NCI-H510A (cell line): ENCODE results near the gene MRC2.
"Not testable (repeated sequence)": the region's sequence is repeated elsewhere in the genome, so short reads cannot be mapped to it uniquely, and the experiment has no call there.

Source experiments
- DNase-seq: peaks from one replicate; lab custom pipeline; 2025; lab: John Stamatoyannopoulos, UW

Gene MRC2

DNA sequence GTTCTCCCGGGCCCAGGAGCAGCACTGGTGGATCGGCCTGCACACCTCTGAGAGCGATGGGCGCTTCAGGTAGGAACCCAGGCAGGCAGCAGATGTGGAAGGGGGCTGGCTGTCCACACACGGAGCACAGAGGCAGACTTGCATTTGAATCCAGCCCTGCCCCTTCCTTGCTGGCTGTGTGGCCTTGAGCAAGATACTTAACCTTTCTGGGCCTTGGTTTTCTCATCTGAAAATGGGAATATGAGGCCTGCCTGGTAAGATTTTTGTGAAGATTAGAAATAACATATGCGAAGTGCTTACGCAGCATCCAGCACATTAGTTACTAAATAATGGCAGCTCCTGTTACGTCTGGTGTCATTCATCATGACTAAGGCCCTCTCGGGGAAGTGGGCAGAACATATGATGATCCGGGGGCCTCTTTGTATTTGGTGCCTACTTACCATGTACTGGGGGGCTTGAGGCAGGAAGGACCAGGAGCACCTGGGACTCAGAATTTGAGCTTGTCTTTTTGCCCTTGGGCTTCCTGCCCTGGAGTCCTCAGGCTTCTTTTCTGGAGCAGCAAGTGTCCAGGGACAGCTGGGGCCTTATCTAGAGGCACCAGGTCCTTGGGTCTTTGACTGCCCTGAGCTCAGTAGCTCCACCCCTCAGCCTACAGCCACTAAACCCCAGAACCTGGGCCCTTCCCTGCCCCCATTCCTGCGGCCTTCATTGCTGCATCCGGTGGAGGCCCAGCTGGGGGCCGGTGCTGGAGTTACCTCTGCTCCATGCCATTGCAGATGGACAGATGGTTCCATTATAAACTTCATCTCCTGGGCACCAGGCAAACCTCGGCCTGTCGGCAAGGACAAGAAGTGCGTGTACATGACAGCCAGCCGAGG, 53.8 kb downstream of the MRC2 start:
- DNase-seq: no peak

DNA sequence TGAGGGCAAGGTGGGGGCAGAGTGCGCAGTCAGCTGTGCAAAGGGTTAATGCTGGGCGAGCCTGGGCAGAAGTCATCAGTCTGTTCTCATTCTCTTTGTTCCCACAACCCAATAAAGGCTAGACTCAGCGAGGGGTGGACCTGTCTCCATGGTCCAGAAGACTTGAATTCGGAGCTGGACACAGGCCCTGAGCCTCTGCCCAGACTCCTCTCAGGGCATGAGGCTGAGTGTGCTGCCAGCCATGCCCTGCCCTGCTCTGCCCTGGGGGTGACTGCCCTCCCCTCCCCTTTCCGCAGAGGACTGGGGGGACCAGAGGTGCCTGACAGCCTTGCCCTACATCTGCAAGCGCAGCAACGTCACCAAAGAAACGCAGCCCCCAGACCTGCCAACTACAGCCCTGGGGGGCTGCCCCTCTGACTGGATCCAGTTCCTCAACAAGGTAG, 54.5 kb downstream of the MRC2 start:
- no peak for DNase-seq

DNA sequence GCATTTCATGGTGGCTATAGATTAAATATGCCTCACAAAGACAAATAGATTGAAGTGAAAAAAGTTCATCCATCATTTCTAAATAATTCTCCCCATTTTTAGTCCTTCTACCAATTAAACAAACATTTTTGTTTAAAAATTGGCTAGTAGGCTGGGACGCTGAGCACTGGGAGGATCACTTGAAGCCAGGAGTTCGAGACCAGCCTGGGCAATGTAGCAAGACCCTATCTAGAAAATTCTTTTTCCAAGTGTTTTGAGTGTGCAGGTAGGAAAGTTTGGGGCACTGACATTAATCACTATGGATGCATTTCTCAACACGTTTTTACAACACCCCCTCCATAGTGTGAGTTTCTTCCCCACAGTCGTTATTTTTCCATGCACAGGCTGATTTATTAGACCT, 56.7 kb downstream of the MRC2 start:
- DNase-seq: no peak

DNA sequence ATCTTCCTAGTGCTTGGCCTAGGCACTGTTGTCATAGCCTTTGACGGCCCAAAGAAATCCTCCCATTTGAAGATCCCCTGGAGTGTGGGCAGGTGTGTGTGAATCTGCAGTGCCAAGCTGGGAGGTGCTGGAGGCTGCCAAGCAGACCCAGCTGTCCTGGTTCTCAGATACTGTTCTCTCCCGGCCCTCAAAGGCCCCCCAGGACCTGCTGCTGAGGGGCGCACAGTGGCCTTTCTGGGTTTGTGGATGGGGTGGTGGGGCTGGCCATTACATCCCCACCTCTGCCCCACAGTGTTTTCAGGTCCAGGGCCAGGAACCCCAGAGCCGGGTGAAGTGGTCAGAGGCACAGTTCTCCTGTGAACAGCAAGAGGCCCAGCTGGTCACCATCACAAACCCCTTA, 60.5 kb downstream of the MRC2 start:
- DNase-seq: no peak

DNA sequence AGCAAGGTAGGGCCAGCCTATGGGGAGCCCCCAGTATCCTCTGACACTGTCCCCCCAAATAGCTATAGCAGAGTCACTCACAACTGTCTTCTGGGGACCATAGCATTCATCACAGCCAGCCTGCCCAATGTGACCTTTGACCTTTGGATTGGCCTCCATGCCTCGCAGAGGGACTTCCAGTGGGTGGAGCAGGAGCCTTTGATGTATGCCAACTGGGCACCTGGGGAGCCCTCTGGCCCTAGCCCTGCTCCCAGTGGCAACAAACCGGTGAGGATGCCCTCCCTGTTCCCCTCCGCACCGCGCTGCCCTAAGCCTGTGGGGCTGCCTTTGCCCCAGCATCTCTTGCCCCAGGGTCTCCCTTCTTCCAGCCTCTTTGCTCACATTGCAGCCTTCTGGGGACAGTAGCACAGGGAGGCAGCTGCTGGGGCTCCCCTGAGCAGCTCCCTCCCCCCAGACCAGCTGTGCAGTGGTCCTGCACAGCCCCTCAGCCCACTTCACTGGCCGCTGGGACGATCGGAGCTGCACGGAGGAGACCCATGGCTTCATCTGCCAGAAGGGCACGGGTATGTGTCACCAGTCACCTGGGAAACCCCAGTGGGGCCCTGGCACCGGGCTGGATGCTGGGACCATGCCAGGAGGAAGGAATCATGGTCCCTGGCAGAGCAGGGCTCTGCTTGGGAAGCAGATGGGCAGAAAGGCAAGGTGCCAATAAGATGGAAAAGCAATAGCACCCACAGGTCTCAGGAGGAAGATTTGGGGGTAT, 61.1 kb downstream of the MRC2 start:
- DNase-seq: no peak

DNA sequence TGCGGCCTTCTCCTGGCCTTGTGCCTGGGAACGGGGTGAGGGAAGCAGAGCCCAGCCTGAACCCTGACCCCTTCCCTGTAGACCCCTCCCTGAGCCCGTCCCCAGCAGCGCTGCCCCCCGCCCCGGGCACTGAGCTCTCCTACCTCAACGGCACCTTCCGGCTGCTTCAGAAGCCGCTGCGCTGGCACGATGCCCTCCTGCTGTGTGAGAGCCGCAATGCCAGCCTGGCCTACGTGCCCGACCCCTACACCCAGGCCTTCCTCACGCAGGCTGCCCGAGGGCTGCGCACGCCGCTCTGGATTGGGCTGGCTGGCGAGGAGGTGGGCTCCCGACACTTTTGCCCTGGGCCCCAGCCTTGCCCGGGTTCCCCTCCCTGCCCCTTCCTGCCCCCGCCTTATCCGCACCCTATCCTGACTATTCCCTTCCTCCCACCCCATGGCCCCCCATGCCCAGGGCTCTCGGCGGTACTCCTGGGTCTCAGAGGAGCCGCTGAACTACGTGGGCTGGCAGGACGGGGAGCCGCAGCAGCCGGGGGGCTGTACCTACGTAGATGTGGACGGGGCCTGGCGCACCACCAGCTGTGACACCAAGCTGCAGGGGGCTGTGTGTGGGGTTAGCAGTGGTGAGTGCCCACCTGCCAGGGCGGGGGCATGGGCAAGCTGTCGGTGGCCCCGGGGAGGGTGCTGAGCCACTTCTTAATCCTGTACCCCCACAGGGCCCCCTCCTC, 62.1 kb downstream of the MRC2 start:
- DNase-seq: no peak

DNA sequence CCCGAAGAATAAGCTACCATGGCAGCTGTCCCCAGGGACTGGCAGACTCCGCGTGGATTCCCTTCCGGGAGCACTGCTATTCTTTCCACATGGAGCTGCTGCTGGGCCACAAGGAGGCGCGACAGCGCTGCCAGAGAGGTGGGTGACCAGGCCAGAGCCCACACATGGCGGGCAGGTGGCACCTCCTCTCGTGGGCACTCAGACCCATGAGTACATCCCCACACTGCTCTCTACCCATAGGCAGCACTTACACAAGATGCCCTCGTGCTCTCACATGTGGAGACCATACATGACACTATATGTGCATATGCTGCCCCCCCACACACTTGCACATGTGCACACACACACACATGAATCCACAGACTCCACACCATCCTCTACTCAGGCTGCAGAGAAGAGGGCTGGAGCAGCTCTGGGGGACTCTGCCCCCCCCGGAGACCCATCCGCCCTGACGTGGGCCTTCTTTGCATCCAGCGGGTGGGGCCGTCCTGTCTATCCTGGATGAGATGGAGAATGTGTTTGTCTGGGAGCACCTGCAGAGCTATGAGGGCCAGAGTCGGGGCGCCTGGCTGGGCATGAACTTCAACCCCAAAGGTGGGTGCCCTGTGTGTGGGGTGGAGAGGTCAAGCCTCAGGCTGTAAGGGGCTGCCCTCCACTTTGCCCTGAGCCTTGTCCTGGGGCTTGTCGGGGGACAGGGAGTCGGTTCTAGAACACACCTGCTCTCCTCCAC, 62.9 kb downstream of the MRC2 start:
- DNase-seq: no peak

DNA sequence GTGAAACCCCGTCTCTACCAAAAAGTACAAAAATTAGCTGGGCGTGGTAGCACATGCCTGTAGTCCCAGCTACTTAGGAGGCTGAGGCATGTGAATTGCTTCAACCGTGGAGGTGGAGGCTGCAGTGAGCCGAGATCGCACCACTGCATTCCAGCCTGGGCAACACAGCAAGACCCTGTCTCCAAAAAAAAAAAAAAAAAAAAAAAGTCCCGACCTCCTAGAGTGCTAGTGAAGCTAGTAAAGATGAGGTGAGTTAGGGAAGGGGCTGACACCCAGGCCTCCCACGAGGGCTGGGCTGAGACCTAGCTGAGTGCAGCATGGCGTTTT, 64.1 kb downstream of the MRC2 start:
- DNase-seq: not testable (repeated sequence)

DNA sequence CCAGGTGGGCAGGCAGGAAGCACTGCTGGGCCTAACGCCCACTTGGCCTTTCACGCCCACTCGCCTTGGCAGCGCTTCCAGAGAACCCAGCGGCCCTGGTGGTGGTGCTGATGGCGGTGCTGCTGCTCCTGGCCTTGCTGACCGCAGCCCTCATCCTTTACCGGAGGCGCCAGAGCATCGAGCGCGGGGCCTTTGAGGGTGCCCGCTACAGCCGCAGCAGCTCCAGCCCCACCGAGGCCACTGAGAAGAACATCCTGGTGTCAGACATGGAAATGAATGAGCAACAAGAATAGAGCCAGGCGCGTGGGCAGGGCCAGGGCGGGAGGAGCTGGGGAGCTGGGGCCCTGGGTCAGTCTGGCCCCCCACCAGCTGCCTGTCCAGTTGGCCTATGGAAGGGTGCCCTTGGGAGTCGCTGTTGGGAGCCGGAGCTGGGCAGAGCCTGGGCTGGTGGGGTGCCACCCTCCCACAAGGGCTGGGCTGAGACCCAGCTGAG, 64.7 kb downstream of the MRC2 start:
- DNase-seq: no peak

DNA sequence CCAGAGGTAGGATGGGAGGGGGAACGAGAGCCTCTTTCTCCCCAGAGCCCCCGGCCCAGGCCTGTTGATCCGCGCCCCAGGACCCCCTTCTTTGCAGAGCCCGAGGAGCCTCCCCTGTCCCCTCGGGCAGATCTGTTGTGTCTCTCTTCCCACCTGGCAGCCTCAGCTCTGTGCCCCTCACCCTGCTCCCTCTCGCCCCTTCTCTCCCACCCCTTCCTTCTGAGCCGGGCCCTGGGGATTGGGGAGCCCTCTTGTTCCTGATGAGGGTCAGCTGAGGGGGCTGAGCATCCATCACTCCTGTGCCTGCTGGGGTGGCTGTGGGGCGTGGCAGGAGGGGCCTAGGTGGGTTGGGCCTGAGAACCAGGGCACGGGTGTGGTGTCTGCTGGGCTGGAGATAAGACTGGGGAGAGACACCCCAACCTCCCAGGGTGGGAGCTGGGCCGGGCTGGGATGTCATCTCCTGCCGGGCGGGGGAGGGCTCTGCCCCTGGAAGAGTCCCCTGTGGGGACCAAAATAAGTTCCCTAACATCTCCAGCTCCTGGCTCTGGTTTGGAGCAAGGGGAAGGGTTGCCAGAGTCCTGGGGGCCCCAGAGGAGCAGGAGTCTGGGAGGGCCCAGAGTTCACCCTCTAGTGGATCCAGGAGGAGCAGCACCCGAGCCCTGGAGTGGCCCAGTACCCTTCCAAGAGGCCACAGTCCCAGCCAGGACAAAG, 65.4 kb downstream of the MRC2 start:
- no peak for DNase-seq

DNA sequence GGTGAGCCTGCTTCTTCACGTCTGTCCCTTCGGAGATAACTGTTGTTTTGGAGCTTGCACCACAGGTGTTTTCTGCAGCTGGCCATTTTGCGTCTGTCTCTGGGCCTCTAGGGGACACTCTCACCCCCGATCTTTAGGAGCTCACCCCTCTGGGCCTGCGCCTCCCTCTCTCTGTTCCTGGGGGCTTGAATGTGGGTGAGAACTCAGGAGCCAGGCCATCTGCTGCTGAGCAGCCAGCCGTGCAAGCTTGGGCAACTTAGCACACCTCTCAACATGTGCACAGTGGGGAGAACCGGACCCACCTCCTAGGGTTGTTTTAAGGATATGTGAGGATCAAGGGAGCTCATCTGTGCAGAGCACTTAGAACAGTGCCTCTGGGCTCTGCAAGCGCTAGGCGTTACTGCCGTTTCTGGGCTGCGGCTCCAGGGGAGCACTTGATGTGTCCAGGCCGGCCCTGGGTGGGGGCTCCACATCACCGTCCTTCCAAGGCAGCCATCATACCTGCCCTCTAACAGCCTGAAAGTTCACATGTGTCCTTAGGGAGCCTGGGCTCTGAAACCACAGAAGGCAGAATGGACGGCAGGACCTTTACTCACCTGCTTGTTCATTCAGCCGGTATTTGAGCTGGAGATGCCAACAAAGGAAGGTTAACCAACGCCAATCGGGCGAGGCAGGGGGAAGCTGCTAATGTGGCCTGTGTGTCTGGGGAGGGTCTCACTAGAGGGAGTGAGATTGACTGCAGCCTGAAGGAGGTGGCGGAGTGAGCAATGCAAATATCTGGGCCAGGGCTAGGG, 66.3 kb downstream of the MRC2 start:
- no peak for DNase-seq

DNA sequence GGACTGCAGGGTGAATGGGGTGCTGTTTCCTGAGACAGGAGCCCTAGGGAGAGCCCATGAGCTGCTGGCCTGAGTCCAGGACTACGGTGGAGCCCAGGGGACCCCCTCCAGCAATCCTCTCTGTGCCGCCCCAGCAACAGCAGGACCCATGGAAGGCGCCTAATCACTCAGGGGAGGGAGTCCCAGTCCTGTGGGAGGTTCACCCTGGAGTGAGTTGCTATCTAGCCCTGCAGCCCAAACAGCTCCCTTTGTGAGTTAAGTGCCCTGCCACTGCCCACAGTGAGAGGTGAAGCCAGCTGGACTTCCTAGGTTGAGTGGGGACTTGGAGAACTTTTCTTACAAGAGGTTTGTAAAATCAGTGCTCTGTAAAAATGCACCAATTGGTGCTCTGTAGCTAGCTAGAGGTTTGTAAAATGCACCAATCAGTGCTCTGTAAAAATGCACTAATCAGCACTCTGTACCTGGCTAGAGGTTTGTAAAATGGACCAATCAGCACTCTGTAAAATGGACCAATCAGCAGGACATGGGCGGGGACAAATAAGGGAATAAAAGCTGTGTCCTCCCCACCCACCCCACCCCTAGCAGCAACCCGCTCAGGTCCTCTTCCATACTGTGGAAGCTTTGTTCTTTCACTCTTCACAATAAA, 67.7 kb downstream of the MRC2 start:
- DNase-seq: not testable (repeated sequence)

DNA sequence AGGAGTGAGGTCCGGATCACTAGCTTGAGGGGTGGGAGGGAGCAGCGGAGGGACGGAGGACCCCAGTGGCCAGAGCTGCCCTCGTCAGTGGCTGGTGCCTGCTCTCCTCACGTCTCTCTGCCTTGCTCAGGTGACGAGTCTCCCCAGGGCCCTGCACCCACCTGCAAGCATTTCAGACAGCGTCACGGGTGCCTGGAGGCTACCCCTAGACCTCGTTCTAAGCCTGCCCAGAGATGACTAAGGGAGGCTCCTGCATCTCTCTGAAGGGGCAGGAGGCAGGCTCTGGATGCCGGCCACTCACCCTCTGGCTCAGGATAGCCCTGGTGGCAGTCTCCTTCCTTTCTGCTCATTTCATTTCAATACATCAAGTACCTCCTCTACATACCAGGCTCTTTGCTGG, 68.8 kb downstream of the MRC2 start:
- no peak for DNase-seq

DNA sequence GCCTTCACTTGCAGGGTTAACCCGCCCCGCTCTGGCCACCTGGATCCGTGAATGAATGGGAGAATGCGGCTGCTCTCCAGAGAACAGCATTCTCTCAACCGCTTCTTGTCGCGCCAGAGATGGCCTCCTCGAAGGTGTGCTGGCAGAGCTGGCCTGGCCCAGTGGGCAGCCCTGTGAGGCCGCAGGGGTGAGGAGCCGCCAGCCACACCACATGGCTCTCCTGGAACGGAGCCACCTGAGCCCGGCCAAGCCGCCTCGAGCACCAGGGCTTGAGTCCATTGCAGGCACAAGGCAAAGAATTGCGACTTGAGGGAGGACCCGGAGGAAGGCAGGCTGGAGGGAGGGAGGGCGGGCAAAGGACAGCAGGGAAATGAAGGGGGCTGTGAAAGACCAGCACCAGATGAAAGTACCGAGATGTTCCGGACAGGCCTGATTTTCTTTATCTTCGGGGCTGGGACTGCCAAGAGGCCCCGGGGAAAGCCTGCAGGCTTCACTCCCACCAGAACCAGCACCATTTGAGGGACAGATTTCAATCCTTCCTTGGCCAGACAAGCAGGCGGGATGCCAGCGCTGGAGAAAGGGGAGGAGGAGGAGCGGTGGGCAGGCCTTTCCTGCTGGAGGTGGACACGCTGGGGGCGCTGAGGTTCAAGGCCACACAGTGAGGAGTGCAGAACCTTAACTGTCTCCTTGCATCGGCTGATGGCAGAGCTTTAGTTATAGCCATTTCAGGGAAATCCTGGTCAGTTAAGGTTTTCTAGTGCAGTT, 69.4 kb downstream of the MRC2 start:
- DNase-seq: no peak

DNA sequence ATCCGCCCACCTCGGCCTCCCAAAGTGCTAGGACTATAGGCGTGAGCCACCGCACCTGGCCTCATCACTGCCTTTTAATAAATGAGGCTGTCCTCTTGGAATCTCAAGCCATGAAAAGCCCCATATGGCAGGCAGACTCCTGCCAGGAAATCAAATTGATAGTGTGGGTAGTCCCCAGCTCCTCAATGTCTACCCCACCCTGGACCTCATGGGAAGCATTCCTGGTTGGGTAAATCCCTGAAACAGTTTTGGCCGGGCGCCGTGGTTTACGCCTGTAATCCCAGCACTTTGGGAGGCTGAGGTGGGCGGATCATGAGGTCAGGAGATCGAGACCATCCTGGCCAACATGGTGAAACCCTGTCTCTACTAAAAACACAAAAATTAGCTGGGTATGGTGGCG, 71.0 kb downstream of the MRC2 start:
- not testable (repeated sequence) for DNase-seq

DNA sequence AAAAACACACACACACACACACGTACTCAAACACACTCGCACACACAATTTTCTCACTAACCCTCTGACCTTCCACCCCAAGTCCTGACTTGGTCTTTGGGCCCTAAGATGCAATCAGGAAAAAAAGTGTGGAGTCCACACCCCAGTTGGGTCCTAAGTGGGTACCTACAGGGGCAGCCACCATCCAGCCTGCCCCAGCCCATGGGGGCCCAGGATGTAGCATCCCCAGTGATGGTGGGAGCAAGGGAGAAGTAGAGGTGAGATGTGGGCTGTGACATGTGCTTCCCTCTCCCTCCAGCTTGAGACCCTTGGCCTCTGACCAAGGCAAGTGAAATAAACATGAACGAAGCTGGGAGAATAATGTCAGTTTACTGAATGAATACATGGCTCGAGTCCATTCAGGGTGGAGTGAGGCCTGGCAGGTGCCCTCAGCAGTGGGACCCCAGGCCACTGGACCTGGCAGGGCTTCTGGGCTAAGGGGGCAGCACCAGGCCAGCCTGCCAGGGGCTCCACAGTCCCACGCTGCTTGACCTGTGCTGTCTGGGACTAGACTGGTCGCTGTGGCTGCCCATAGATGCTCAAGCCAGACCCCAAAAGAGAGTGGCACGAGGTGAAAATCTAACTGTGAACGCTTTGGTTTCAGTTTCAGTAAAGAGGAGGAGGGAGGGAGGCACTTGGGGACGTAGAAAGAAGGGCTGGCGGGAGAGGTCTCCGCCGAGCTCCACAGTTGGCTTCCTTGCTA, 73.7 kb downstream of the MRC2 start:
- no peak for DNase-seq

DNA sequence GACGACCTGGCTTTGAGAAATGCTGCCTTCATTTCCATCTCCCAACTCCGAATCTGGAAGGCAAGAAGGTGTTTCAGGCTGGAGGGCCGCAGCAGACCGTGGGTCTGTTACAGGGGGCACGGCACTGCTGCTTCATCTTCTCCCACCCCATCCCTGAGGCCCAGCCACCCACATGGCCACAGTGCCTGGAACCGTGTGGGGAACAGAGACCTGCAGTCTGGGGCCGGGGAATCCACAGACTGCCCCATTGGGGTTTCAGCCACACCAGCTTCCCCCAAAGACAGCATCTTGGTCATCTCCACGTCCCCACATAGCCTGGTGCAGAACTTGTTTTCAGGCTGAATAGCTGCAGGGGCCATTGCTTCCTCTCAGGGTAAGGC, 74.2 kb downstream of the MRC2 start:
- no peak for DNase-seq

DNA sequence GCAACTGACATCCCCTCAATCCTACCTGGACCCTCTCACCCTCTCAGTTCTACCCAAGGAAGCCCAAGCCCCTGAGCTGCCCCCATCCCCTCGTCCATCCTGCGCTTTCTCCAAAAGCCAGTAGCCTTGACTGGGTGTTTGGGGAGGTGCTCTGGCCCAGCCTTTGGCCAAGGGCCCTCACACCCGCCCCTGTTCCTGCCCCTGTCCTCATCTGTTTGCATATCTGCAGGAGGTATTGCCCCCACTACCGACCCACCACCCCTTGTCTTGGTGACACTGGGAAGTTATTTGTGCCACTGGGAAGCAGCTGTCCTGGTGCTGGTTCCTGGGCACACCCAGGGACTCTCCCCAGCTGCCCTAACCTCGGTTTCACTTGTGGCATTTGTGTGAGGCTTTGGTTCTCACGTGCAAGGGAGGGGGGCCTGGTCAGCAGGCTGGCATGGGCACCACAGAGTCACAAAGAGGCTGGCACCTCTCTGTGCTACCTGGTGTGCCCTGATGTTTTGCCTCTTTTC, 75.3 kb downstream of the MRC2 start:
- no peak for DNase-seq
